AG04450 (cell line): Measurements from ENCODE around the gene DCAF5. TPM values are rescaled to one million over a fixed set of nuclear protein-coding genes. Genes with fewer than 3 reads are reported as not detected.

Source experiments
- CTCF ChIA-PET: fragments of 300-600, 350-600 bp; formaldehyde crosslinking; extraction: SDS; loops from one replicate; lab custom pipeline; 2022; ENCODE audit warnings: antibody characterized with exemption, inconsistent platforms; lab: Charles Lee
- POLR2A ChIA-PET: fragments of 350-600 bp; formaldehyde crosslinking; extraction: SDS; loops from one replicate; lab custom pipeline; 2021; ENCODE audit warnings: antibody characterized with exemption, inconsistent platforms; lab: Yijun Ruan, JAX
- DNase-seq: peaks from one replicate; pipeline ENCODE4 v3.0.0-alpha.2; 2011; ENCODE audit warnings: low read depth, low spot score
- H3K27ac ChIP-seq: one replicate; pipeline ENCODE4 v1.5.1; 2012; ENCODE audit warnings: low read depth, low read length, control low read depth
- H3K27me3 ChIP-seq: one replicate; pipeline ENCODE4 v1.6.0; 2012; ENCODE audit warnings: low read length; ENCODE audit not compliant: control insufficient read depth, insufficient read depth
- H3K4me3 ChIP-seq: 2 replicates; pipeline ENCODE4 v1.5.1; 2011; ENCODE audit warnings: mild to moderate bottlenecking, low read depth, low read length, control low read depth
- H3K9me3 ChIP-seq: 2 replicates; pipeline ENCODE4 v1.5.1; 2012; ENCODE audit warnings: low read length; ENCODE audit not compliant: control insufficient read depth, insufficient read depth
- polyA plus RNA-seq: library from polyadenylated mRNA; depleted of rRNA; stranded (reverse); fragments of >200 nt; gene quantifications from 2 replicates; pipeline ENCODE4 v1.2.3, GENCODE V29; 2011
- TF ChIP-seq, protein P1 (sequence below): IDR thresholded peaks from 2 replicates; pipeline ENCODE4 v1.5.1; 2011; ENCODE audit warnings: low read depth, low read length, control low read depth, inconsistent platforms

DCAF5 gene
- polyA plus RNA-seq, 1 experiment: 32.4 TPM

GRCh38 chr14:69052181-69052601, 100.7 kb downstream of the DCAF5 start:
- DNase-seq: no peak
- POLR2A ChIA-PET: no interaction called here
- TF ChIP-seq, protein P1, sequence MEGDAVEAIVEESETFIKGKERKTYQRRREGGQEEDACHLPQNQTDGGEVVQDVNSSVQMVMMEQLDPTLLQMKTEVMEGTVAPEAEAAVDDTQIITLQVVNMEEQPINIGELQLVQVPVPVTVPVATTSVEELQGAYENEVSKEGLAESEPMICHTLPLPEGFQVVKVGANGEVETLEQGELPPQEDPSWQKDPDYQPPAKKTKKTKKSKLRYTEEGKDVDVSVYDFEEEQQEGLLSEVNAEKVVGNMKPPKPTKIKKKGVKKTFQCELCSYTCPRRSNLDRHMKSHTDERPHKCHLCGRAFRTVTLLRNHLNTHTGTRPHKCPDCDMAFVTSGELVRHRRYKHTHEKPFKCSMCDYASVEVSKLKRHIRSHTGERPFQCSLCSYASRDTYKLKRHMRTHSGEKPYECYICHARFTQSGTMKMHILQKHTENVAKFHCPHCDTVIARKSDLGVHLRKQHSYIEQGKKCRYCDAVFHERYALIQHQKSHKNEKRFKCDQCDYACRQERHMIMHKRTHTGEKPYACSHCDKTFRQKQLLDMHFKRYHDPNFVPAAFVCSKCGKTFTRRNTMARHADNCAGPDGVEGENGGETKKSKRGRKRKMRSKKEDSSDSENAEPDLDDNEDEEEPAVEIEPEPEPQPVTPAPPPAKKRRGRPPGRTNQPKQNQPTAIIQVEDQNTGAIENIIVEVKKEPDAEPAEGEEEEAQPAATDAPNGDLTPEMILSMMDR: no peak

DNA sequence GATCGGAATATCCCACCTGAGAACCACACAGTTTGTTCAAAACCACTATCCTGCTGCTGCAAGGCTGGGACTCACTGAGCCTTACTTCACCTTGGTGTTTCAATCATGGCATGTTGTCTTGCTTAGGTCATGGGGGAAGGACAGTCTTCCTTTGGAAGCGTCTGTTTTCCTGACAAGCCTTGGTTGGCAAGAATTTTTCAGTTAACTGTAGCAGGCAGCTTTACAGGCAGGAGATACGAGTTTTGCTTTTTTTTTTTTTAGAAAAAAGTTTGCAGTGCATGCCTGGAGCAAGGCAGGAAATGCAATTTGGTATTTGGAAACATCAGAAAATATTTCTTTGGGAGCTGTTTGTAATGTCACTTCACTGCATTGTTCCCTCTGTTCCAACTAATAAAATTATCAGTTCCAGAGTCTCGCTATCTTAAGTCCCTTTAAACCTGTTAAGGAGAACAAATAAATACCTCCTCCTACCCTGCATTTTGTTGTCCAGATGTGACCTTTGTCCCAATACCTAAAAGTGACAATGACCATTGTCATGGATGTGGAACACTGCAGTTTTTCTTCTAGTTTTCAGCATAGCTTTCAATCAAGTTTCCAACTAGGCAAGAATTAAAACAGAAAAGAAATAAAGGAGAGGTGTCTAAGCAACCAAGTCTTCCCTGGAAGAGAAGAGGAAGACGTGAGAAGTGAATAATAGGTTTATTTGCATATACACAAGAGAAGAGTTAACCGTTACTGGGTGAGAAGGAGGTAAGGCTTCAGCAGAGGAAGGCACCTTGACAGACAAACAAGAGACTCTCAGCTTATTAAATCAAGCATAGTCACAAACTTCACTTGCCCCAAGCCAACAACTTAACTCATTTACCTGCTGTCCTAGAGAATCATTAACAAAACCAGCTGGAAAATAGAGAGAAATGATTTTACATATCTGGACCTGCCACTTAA, 102.4 kb downstream of the DCAF5 start:
- Histone ChIP-seq H3K27me3 (no peaks in the 10 kb centered on the region), H3K4me3 (no peak overlapping the region), H3K27ac (peak overlapping the region; percentile 66), H3K9me3 (peaks cover 6% of the 10 kb centered on the region; the same call in 1 of the 2 replicates)
- CTCF ChIA-PET: interaction anchor here (0.7 to 1.9 kb wide), 3 partner anchors 51 to 139 kb away, joined by 3 to 5 read pairs (median 3); no protein-coding TSS in a partner anchor
- TF ChIP-seq, protein P1: no peak
- no peak for DNase-seq
- POLR2A ChIA-PET: interaction anchor here (0.7 to 2.3 kb wide), 5 partner anchors 15 to 101 kb away, joined by 3 to 8 read pairs (median 3); no protein-coding TSS in a partner anchor

More at GRCh38 chr14:69052181-69052601, 100.7 kb downstream of the DCAF5 start:
- H3K27ac ChIP-seq: no peak overlapping the region
- no peaks in the 10 kb centered on the region for H3K27me3 ChIP-seq
- peaks cover 6% of the 10 kb centered on the region; the same call in 1 of the 2 replicates for H3K9me3 ChIP-seq
- CTCF ChIA-PET: no interaction called here
- H3K4me3 ChIP-seq: no peak overlapping the region

GRCh38 chr14:69049675-69050074, 103.2 kb downstream of the DCAF5 start:
- Histone ChIP-seq H3K27me3 (no peaks in the 10 kb centered on the region), H3K27ac (peak overlapping the region; percentile 72), H3K4me3 (no peak overlapping the region), H3K9me3 (peaks cover under 1% of the 10 kb centered on the region; the same call in 1 of the 2 replicates)
- ChIA-PET CTCF (interaction anchor here (1.0 to 1.9 kb wide), 2 partner anchors 52 to 138 kb away, joined by 3 to 5 read pairs; no protein-coding TSS in a partner anchor), POLR2A (interaction anchor here (0.8 to 2.3 kb wide), 5 partner anchors 10 to 100 kb away, joined by 3 to 8 read pairs (median 3); no protein-coding TSS in a partner anchor)
- TF ChIP-seq, protein P1: no peak
- DNase-seq: no peak

DNA sequence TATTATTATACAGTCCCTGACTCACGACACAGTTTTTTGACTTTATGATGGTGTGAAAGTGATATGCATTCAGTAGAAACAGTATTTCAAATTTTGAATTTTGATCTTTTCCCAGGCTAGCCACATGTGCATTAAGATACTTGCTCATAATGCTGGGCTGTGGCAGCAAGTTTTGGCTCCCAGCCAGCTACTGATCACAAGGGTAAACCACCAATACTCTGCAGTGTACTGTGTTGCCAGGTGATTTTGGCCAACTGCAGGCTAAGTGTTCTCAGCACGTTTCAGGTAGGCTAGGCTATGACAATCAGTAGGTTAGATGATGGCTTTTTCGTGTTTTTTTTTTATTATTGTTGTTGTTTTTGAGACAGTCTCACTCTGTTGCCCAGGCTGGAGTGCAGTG, 104.5 kb downstream of the DCAF5 start:
- Histone ChIP-seq H3K27me3 (no peaks in the 10 kb centered on the region), H3K27ac (no peak overlapping the region), H3K9me3 (no peaks in the 10 kb centered on the region), H3K4me3 (no peak overlapping the region)
- no peak for DNase-seq
- CTCF ChIA-PET: interaction anchor here (0.7 kb wide), 1 partner anchor 43 kb away, joined by 3 read pairs; no protein-coding TSS in a partner anchor
- TF ChIP-seq, protein P1: no peak
- POLR2A ChIA-PET: no interaction called here
